Measurements from ENCODE around the gene PLA2G4B.

Gene PLA2G4B

DNA sequence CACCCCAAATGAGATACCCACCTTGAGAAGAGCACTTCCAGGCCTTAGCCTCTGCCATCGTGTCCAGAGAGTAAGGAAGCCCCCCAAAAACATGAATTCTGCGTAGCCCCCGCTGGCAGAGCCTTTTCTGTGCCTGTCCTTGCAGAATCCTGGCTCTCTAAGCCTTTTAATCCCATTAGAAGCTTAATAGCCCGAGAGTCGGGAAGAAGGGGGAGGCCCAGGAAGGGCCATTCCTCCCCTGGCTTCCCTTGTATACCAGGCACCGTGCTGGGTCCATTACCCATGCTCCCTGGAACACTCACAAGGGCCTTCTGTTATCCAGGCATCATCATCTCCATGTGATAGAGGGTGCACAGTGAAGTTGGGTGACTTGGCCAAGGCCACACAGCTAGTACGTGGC, 48.1 kb downstream of the PLA2G4B start:
- FAIRE-seq (no peak), DNase-seq (ENCODE audit: insufficient read length, low spot score) (peak; percentile 98)
- TF ChIP-seq CTCF (IDR thresholded peaks at IDR 0.05; ENCODE audit: insufficient read depth, missing control alignments): no peak

DNA sequence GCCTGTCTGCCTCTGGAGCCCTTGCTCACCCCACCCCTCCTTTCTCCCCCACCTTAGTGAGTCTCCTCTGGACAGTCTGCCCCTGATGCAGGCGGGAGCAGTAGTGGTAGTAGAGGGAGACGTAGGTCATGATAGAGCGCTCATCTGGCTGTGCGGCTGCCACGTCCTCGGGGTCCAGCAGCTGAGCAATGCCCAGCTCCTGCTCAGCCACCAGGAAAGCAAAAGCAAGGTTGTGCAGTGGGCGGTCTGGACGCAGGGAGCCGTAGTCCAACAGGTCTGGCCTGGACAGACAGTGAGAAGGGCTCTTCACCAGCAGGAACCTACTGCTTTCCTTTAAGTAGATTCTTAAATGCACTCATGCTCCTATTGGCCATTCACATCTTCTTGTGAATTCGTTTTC, 48.5 kb downstream of the PLA2G4B start:
- no peak for FAIRE-seq
- no peak for TF ChIP-seq CTCF (IDR thresholded peaks at IDR 0.05; ENCODE audit: insufficient read depth, missing control alignments)
- no peak for DNase-seq (ENCODE audit: insufficient read length, low spot score)

GRCh38 chr15:41887893-41888292, 49.2 kb downstream of the PLA2G4B start:
- TF ChIP-seq CTCF (IDR thresholded peaks at IDR 0.05; ENCODE audit: insufficient read depth, missing control alignments): no peak
- DNase-seq (ENCODE audit: insufficient read length, low spot score) (no peak), FAIRE-seq (no peak)

GRCh38 chr15:41888662-41889253, 50.1 kb downstream of the PLA2G4B start:
- no peak for DNase-seq (ENCODE audit: insufficient read length, low spot score)
- no peak for FAIRE-seq
- no peak for TF ChIP-seq CTCF (IDR thresholded peaks at IDR 0.05; ENCODE audit: insufficient read depth, missing control alignments)

DNA sequence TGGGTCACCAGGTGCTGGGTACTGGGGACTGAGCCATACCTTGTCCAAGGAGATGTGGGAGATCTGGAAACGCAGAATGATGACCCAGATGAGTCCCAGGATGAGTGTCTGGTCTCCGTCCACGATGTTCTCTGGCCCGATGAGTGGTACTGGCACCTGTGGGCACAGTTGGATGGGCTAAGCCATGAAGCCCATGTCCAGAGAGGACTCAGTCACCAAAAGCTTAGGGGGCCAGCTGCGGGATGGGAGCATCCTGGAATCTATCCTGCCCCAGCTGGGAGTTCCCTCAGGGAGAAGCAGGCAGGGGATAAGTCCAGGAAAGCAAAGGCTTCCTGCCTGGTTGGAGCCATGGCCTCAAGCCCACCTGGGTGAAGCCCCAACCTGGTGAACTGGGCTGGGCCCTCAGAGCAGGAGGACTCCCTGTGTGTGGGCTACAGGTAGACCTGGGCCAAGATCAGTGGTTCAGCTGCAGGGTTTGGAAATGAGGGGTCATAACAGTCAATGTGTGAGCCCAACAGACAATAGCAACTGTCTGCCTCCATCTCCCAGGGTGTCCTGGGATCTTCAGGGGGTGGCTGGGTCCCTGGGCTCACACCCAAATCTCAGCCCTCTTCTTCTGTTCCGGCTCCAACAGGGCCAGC, 51.5 kb downstream of the PLA2G4B start:
- no peak for TF ChIP-seq CTCF (IDR thresholded peaks at IDR 0.05; ENCODE audit: insufficient read depth, missing control alignments)
- no peak for FAIRE-seq

GRCh38 chr15:41891226-41891625, 52.6 kb downstream of the PLA2G4B start:
- no peak for TF ChIP-seq CTCF (IDR thresholded peaks at IDR 0.05; ENCODE audit: insufficient read depth, missing control alignments)
- FAIRE-seq: no peak
- DNase-seq (ENCODE audit: insufficient read length, low spot score): no peak

More for the DNA sequence above, 51.5 kb downstream of the PLA2G4B start:
- DNase-seq (ENCODE audit: insufficient read length, low spot score): no peak

GRCh38 chr15:41891946-41892345, 53.3 kb downstream of the PLA2G4B start:
- no peak for FAIRE-seq
- no peak for DNase-seq (ENCODE audit: insufficient read length, low spot score)
- no peak for TF ChIP-seq CTCF (IDR thresholded peaks at IDR 0.05; ENCODE audit: insufficient read depth, missing control alignments)
